GM12891 (cell line): ENCODE data around the gene NCF2.

Experiments used
- POLR2A ChIP-seq: IDR thresholded peaks from 2 replicates; pipeline ENCODE4 v1.6.1; 2011; ENCODE audit warnings: low read depth, low read length, control low read depth
- POLR2AphosphoS5 ChIP-seq: IDR thresholded peaks from 2 replicates; pipeline ENCODE4 v1.6.1; 2011; ENCODE audit warnings: low read depth, low read length, control low read depth

GRCh38 chr1:183506561-183506960 is 83.7 kb downstream of the NCF2 start:
- TF ChIP-seq POLR2A (no peak), POLR2AphosphoS5 (no peak)
